Calu3 (cell line): ENCODE measurements around the gene USP50. TPM values are rescaled to one million over a fixed set of nuclear protein-coding genes. Genes with fewer than 3 reads are reported as not detected.
"Not testable (repeated sequence)": the region's sequence is repeated elsewhere in the genome, so short reads cannot be mapped to it uniquely, and the experiment has no call there.

ENCODE experiments used
- BruUV-seq: library from RNA; stranded (reverse); fragments of 400-500 nt; replicated peaks from 2 replicates; lab custom pipeline; 2021; lab: Mats Ljungman, UMichigan
- CTCF ChIA-PET: fragments of 300-600 bp; sonication (Branson Sonifier 250); formaldehyde crosslinking; loops from one replicate; lab custom pipeline; 2022; ENCODE audit warnings: antibody characterized with exemption; lab: Charles Lee
- DNase-seq: peaks from one replicate; pipeline ENCODE4 v3.0.0; 2022
- H3K27ac Mint-ChIP-seq: one replicate; pipeline ENCODE4 v1.8.0; 2022; ENCODE audit warnings: mixed read lengths; ENCODE audit not compliant: unreplicated experiment
- H3K27me3 Mint-ChIP-seq: one replicate; pipeline ENCODE4 v1.8.0; 2022; ENCODE audit warnings: mixed read lengths; ENCODE audit not compliant: unreplicated experiment
- H3K36me3 Mint-ChIP-seq: one replicate; pipeline ENCODE4 v1.8.0; 2022; ENCODE audit warnings: mild to moderate bottlenecking, moderate library complexity, mixed read lengths; ENCODE audit not compliant: insufficient read depth, unreplicated experiment
- H3K4me1 Mint-ChIP-seq: one replicate; pipeline ENCODE4 v1.8.0; 2022; ENCODE audit warnings: mild to moderate bottlenecking, low read depth, mixed read lengths; ENCODE audit not compliant: unreplicated experiment
- H3K4me3 Mint-ChIP-seq: one replicate; pipeline ENCODE4 v1.8.0; 2022; ENCODE audit warnings: mild to moderate bottlenecking, low read depth, moderate library complexity, mixed read lengths; ENCODE audit not compliant: unreplicated experiment
- H3K9me3 Mint-ChIP-seq: one replicate; pipeline ENCODE4 v1.8.0; 2022; ENCODE audit warnings: low read depth, mixed read lengths; ENCODE audit not compliant: unreplicated experiment
- CTCF ChIP-seq: fragments of 200-600 bp; IDR thresholded peaks from one replicate; pipeline ENCODE4 v1.8.0; 2022; ENCODE audit warnings: antibody characterized with exemption; ENCODE audit not compliant: unreplicated experiment
- intact Hi-C: fragments of 100-400 bp; cut with micrococcal nuclease; formaldehyde crosslinking; loops from one replicate; pipeline ENCODE4 v1.10.0; 2022; ENCODE audit not compliant: unreplicated experiment
- total RNA-seq: library from RNA; stranded (reverse); gene quantifications from 2 replicates; pipeline ENCODE4 v1.2.3, GENCODE V29; 2022

USP50 gene
- total RNA-seq, 1 experiment from 2014 or later = not detected

GRCh38 chr15:50496692-50497091 lies 49.8 kb downstream of the USP50 start:
- H3K27ac Mint-ChIP-seq = no peak overlapping the region
- no TSS peak for BruUV-seq
- H3K36me3 Mint-ChIP-seq = peaks cover 10% of the 10 kb centered on the region
- no peaks in the 10 kb centered on the region for H3K27me3 Mint-ChIP-seq
- no peak for DNase-seq
- H3K4me3 Mint-ChIP-seq = no peak overlapping the region
- intact Hi-C loops = no loop called here
- H3K4me1 Mint-ChIP-seq = no peaks in the 10 kb centered on the region
- H3K9me3 Mint-ChIP-seq = no peaks in the 10 kb centered on the region
- CTCF ChIA-PET = no interaction called here
- TF ChIP-seq CTCF = no peak

- DNase-seq, BruUV-seq, H3K4me1 Mint-ChIP-seq, H3K4me3 Mint-ChIP-seq, H3K27me3 Mint-ChIP-seq, H3K27ac Mint-ChIP-seq, intact Hi-C loops, H3K9me3 Mint-ChIP-seq: not testable (repeated sequence)
- H3K36me3 Mint-ChIP-seq = peaks cover 16% of the 10 kb centered on the region
- CTCF ChIA-PET = interaction anchor here (0.6 kb wide), 1 partner anchor 72 kb away, joined by 3 read pairs; no protein-coding TSS in a partner anchor
Observed at GRCh38 chr15:50494547-50494946, 51.9 kb downstream of the USP50 start.

GRCh38 chr15:50493625-50494024 lies 52.8 kb downstream of the USP50 start:
- Mint-ChIP-seq H3K4me1 (no peaks in the 10 kb centered on the region), H3K36me3 (peaks cover 24% of the 10 kb centered on the region), H3K27ac (no peak overlapping the region), H3K27me3 (no peaks in the 10 kb centered on the region), H3K9me3 (no peaks in the 10 kb centered on the region), H3K4me3 (no peak overlapping the region)
- CTCF ChIA-PET = no interaction called here
- BruUV-seq = no TSS peak
- no peak for TF ChIP-seq CTCF
- DNase-seq = no peak
- intact Hi-C loops = no loop called here

GRCh38 chr15:50487287-50487686 lies 59.2 kb downstream of the USP50 start:
- Mint-ChIP-seq H3K36me3 (peaks cover 33% of the 10 kb centered on the region), H3K27me3 (no peaks in the 10 kb centered on the region), H3K4me3 (no peak overlapping the region), H3K27ac (no peak overlapping the region), H3K4me1 (no peaks in the 10 kb centered on the region), H3K9me3 (no peaks in the 10 kb centered on the region)
- no peak for TF ChIP-seq CTCF
- DNase-seq = no peak
- intact Hi-C loops = no loop called here
- no TSS peak for BruUV-seq
- CTCF ChIA-PET = no interaction called here

GRCh38 chr15:50485389-50485788 lies 61.1 kb downstream of the USP50 start:
- TF ChIP-seq CTCF = no peak

More at GRCh38 chr15:50485389-50485788, 61.1 kb downstream of the USP50 start:
- no peak for DNase-seq
- Mint-ChIP-seq H3K4me1 (no peaks in the 10 kb centered on the region), H3K36me3 (peaks cover 33% of the 10 kb centered on the region), H3K4me3 (no peak overlapping the region), H3K27ac (no peak overlapping the region), H3K27me3 (no peaks in the 10 kb centered on the region), H3K9me3 (no peaks in the 10 kb centered on the region)
- intact Hi-C loops = no loop called here
- no TSS peak for BruUV-seq
- CTCF ChIA-PET = no interaction called here
